Stomach (tissue), 4 donors: ENCODE data around the gene DBF4.

Experiments
- POLR2AphosphoS5 ChIP-seq, 3 donors: sonication (generic); formaldehyde crosslinking; IDR thresholded peaks; one replicate each; pipeline ENCODE4 v1.6.1; 2016; ENCODE audit warnings: antibody characterized with exemption in 3 of 3
- TF ChIP-seq, protein P1 (sequence below), 7 experiments: fragments of 450-650 bp in 4 of 7; fragments of 200-600 bp in 3 of 7; sonication (generic) in 3 of 7; IDR thresholded peaks; one replicate each; pipeline ENCODE4 v1.5.1; 2016 to 2019; ENCODE audit warnings: antibody characterized with exemption in 7 of 7, control low read depth in 2 of 7, mild to moderate bottlenecking in 1 of 7

DNA sequence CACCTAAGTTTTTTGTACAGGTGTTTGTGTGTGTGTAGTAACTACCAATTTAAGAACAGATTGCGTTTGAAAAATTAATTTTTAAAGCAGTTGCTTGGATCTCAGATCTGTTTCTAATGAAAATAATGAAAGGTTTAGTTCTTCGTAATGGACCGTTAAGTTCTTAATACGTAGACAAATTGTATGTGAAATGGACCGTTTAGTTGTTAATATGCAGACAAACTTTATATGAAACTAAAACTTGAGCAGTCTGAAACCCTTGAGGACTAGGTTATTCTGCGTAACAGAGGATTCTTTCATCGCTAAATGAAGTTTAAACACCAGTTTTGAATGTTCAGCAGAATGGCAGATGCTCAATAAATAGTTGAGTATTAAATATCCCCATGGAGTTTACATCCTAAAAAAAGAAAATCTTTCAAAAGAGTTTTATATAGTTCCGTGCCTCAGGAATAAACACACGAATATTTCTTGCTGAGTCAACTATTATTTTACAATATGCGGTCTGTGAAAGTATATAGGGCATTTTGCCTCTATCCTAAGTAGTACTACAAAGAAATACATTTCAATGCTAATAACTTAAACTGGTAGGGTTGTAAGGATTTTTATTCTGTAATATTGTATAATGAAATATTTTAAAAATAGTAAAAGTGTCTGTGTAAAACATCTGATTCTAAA, 1.2 kb downstream of the DBF4 start:
- TF ChIP-seq, protein P1, sequence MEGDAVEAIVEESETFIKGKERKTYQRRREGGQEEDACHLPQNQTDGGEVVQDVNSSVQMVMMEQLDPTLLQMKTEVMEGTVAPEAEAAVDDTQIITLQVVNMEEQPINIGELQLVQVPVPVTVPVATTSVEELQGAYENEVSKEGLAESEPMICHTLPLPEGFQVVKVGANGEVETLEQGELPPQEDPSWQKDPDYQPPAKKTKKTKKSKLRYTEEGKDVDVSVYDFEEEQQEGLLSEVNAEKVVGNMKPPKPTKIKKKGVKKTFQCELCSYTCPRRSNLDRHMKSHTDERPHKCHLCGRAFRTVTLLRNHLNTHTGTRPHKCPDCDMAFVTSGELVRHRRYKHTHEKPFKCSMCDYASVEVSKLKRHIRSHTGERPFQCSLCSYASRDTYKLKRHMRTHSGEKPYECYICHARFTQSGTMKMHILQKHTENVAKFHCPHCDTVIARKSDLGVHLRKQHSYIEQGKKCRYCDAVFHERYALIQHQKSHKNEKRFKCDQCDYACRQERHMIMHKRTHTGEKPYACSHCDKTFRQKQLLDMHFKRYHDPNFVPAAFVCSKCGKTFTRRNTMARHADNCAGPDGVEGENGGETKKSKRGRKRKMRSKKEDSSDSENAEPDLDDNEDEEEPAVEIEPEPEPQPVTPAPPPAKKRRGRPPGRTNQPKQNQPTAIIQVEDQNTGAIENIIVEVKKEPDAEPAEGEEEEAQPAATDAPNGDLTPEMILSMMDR (IDR thresholded peaks at IDR 0.05): no peak
- TF ChIP-seq POLR2AphosphoS5 (IDR thresholded peaks at IDR 0.05): no peak
